ENCODE results near the gene SDSL.

DNA sequence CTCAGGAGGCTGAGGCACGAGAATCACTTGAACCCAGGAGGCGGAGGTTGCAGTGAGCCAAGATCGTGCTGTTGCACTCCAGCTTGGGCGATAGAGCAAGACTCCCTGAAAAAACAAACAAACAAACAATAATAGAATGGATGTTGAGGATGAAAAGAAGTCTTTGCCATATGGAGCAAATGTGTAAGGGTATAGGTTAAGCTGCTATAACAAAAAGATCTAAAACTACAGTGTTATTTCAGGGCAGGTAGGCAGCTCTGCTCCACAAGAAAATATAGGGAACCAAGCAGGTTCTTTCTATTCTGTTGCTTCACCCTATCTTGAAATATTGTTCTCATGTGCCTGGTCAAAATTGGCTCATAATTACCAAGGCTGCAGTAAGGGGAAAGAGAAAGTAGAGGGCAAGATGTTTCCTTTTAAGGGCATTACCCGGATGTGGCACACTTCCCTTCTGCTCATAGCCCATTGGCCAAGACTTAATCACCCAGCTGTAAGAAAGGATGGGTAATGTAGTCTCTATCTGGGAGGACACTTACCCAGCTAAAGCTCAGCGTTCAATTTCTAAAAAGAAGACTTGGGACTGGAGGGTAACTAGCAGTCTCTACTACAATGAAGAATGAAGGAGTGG lies 23.5 kb downstream of the SDSL start:
- TF ChIP-seq, protein P1, sequence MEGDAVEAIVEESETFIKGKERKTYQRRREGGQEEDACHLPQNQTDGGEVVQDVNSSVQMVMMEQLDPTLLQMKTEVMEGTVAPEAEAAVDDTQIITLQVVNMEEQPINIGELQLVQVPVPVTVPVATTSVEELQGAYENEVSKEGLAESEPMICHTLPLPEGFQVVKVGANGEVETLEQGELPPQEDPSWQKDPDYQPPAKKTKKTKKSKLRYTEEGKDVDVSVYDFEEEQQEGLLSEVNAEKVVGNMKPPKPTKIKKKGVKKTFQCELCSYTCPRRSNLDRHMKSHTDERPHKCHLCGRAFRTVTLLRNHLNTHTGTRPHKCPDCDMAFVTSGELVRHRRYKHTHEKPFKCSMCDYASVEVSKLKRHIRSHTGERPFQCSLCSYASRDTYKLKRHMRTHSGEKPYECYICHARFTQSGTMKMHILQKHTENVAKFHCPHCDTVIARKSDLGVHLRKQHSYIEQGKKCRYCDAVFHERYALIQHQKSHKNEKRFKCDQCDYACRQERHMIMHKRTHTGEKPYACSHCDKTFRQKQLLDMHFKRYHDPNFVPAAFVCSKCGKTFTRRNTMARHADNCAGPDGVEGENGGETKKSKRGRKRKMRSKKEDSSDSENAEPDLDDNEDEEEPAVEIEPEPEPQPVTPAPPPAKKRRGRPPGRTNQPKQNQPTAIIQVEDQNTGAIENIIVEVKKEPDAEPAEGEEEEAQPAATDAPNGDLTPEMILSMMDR (IDR thresholded peaks at IDR 0.05) = no peak
- TF ChIP-seq EZH2 (IDR thresholded peaks at IDR 0.05) = no peak

All from neural progenitor cell (in vitro differentiated cells).